ENCODE measurements around the gene FGGY.
"Not testable (repeated sequence)": the region's sequence is repeated elsewhere in the genome, so short reads cannot be mapped to it uniquely, and the experiment has no call there.

Gene FGGY

GRCh38 chr1:59511476-59512465, 214.9 kb downstream of the FGGY start:
- DNase-seq (ENCODE audit: low read depth), result no peak

- no peak for DNase-seq (ENCODE audit: low read depth)
Measured at GRCh38 chr1:59512702-59513101, 215.8 kb downstream of the FGGY start.

GRCh38 chr1:59514061-59514909, 217.4 kb downstream of the FGGY start:
- DNase-seq (ENCODE audit: low read depth), result no peak

GRCh38 chr1:59516881-59517280, 220.0 kb downstream of the FGGY start:
- no peak for DNase-seq (ENCODE audit: low read depth)

- no peak for DNase-seq (ENCODE audit: low read depth)
Measured at GRCh38 chr1:59520194-59520593, 223.3 kb downstream of the FGGY start.

GRCh38 chr1:59520827-59521418, 224.0 kb downstream of the FGGY start:
- no peak for DNase-seq (ENCODE audit: low read depth)

- DNase-seq (ENCODE audit: low read depth), result no peak
Measured at GRCh38 chr1:59521456-59521855, 224.6 kb downstream of the FGGY start.

- no peak for DNase-seq (ENCODE audit: low read depth)
Measured at GRCh38 chr1:59522925-59523505, 226.1 kb downstream of the FGGY start.

GRCh38 chr1:59523745-59524450, 227.0 kb downstream of the FGGY start:
- DNase-seq (ENCODE audit: low read depth), result no peak

- DNase-seq (ENCODE audit: low read depth), result no peak
Measured at GRCh38 chr1:59526240-59526639, 229.3 kb downstream of the FGGY start.

- no peak for DNase-seq (ENCODE audit: low read depth)
Measured at GRCh38 chr1:59528471-59528870, 231.6 kb downstream of the FGGY start.

- no peak for DNase-seq (ENCODE audit: low read depth)
Measured at GRCh38 chr1:59528900-59529299, 232.0 kb downstream of the FGGY start.

- DNase-seq (ENCODE audit: low read depth), result no peak
Measured at GRCh38 chr1:59530119-59530518, 233.2 kb downstream of the FGGY start.

- DNase-seq (ENCODE audit: low read depth), result no peak
Measured at GRCh38 chr1:59532102-59532501, 235.2 kb downstream of the FGGY start.

- DNase-seq (ENCODE audit: low read depth), result not testable (repeated sequence)
Measured at GRCh38 chr1:59538476-59538875, 241.6 kb downstream of the FGGY start.

- no peak for DNase-seq (ENCODE audit: low read depth)
Measured at GRCh38 chr1:59539961-59540681, 243.2 kb downstream of the FGGY start.

GRCh38 chr1:59541161-59541560, 244.3 kb downstream of the FGGY start:
- no peak for DNase-seq (ENCODE audit: low read depth)

- DNase-seq (ENCODE audit: low read depth), result no peak
Measured at GRCh38 chr1:59541891-59542290, 245.0 kb downstream of the FGGY start.

GRCh38 chr1:59543211-59543668, 246.3 kb downstream of the FGGY start:
- DNase-seq (ENCODE audit: low read depth), result no peak

- DNase-seq (ENCODE audit: low read depth), result no peak
Measured at GRCh38 chr1:59544615-59545293, 247.9 kb downstream of the FGGY start.

Data from stimulated activated CD8-positive, alpha-beta memory T cell treated with anti-CD3 and anti-CD28 coated beads, Interleukin-12 subunit alpha, Interleukin-12 subunit beta, amount 100 ng/mL, for 4 hours (primary cell).